ENCODE data around the gene NPAS1. TPM values are rescaled to one million over a fixed set of nuclear protein-coding genes. Genes with fewer than 3 reads are reported as not detected.

Gene NPAS1
- total and polyA plus RNA-seq, 4 donors, result 0.31 to 1.2 (median 0.70) TPM

DNA sequence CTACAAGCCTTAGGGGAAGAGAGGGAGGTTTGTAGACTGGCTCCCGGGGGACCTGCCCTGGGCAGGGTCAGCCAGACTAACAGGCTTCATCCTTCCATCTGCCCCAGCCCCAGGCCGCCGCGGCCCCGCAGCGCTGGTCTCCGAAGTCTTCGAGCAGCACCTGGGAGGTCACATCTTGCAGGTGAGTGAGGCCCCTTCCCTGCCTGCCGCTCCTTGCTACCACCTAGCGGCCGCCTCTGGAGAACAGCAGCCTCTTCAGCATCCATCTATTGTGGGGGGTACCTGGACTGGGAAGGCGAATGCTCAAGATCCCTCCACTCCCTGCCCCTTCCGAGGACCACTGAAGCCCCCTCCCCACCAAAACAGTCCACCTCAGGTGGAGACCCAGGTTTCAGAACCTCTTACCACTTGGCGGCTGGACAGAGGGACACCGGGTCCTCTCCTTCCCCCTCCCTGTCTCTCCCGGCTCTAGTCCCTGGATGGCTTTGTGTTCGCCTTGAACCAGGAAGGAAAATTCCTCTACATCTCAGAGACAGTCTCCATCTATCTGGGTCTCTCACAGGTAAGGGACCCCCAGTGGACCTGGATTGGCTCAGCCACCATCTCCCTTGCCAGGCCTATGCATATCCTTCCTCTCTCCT lies 12.7 kb downstream of the NPAS1 start:
- no peak for ATAC-seq (ENCODE audit: insufficient read depth, low FRiP score)
- Histone ChIP-seq H3K4me1 (ENCODE audit: control insufficient read depth in 5 of 5, insufficient read depth in 5 of 5, low read length in 5 of 5) (peaks cover 0 to 5% (median 2%) of the 10 kb centered on the region in 5 donors), H3K27me3 (ENCODE audit: control insufficient read depth in 3 of 3, insufficient read depth in 3 of 3, low read length in 2 of 3) (peaks cover 0 to 27% (median 6%) of the 10 kb centered on the region in 3 donors), H3K36me3 (ENCODE audit: control insufficient read depth in 4 of 4, insufficient read depth in 4 of 4, low read length in 4 of 4) (no peaks in the 10 kb centered on the region), H3K9me3 (ENCODE audit: control insufficient read depth in 4 of 4, insufficient read depth in 3 of 4, low read length in 3 of 4) (peaks cover 0 to 4% (median 0%) of the 10 kb centered on the region in 4 donors), H3K4me3 (no peak overlapping the region), H3K9ac (ENCODE audit: insufficient read depth in 1 of 2, low read length in 2 of 2) (no peak overlapping the region), H3K27ac (ENCODE audit: low read depth in 1 of 2, low read length in 1 of 2) (no peak overlapping the region)
- peak; percentile 41 for TF ChIP-seq CTCF (IDR thresholded peaks at IDR 0.05; ENCODE audit: control extremely low read depth, extremely low read depth)
- peak in 2 of 3 donors; percentile 39 to 51 for DNase-seq
- WGBS, 2 donors, result 17 to 19% methylated on average over 17 of the region's 17 CpGs

DNA sequence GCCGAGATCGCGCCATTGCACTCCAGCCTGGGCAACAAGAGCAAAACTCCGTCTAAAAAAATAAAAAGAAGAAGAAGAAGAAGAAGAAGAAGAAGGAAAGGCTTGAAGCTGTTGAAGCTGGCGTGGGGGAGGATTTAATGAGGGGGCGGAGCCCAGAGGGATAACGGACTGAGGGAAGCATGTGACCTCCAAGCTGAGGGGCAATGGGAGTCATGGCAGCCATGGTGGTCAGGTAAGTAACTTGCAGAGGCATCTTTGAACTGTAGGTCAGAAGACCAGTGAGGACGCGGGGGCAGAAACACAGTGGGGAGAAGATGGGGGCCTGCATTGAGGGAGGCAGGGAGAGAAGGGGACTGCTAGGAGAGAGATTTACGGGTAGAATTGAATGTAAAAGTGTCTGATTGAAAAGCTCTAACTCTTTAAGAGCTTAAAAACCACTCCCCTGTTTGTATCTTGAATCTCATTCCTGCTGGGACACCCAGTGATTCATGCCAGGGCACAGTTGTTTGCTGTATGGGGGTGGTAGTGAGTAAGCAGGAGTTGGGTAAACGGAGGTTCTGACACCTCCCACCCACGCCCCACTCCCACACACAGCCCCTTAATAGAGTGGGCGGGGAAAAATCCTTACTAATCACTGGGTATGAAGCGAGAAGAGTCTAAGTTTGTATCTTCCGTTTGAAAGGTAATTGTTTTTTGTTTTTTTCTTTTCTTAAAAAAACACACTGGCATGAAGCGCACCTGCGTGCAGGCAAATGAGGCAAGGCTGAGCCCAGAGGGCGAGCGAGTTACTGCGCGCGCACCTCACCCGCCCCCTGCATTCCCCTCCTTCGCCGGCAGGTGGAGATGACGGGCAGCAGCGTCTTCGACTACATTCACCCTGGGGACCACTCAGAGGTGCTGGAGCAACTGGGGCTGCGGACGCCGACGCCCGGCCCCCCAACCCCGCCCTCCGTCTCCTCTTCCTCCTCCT lies 15.8 kb downstream of the NPAS1 start:
- ATAC-seq (ENCODE audit: insufficient read depth, low FRiP score) (peak; percentile 96), DNase-seq (peak; percentile 85 to 90 (median 86))
- H3K9ac ChIP-seq (ENCODE audit: insufficient read depth in 1 of 2, low read length in 2 of 2), result peak overlapping the region; percentile 55 to 74
- H3K9me3 ChIP-seq (ENCODE audit: control insufficient read depth in 4 of 4, insufficient read depth in 3 of 4, low read length in 3 of 4), result no peaks in the 10 kb centered on the region
- 10 to 11% methylated on average over 35 of the region's 35 CpGs for WGBS, 2 donors
- TF ChIP-seq CTCF (IDR thresholded peaks at IDR 0.05; ENCODE audit: control extremely low read depth, extremely low read depth), result peak; percentile 88
- peaks cover 0 to 6% (median 0%) of the 10 kb centered on the region in 3 donors for H3K27me3 ChIP-seq (ENCODE audit: control insufficient read depth in 3 of 3, insufficient read depth in 3 of 3, low read length in 2 of 3)
- H3K36me3 ChIP-seq (ENCODE audit: control insufficient read depth in 4 of 4, insufficient read depth in 4 of 4, low read length in 4 of 4), result no peaks in the 10 kb centered on the region
- peak overlapping the region; percentile 25 for H3K4me3 ChIP-seq
- H3K4me1 ChIP-seq (ENCODE audit: control insufficient read depth in 5 of 5, insufficient read depth in 5 of 5, low read length in 5 of 5), result peaks cover 0 to 5% (median 3%) of the 10 kb centered on the region in 5 donors
- H3K27ac ChIP-seq (ENCODE audit: low read depth in 1 of 2, low read length in 1 of 2), result peak overlapping the region in 1 of 2 donors; percentile 58

DNA sequence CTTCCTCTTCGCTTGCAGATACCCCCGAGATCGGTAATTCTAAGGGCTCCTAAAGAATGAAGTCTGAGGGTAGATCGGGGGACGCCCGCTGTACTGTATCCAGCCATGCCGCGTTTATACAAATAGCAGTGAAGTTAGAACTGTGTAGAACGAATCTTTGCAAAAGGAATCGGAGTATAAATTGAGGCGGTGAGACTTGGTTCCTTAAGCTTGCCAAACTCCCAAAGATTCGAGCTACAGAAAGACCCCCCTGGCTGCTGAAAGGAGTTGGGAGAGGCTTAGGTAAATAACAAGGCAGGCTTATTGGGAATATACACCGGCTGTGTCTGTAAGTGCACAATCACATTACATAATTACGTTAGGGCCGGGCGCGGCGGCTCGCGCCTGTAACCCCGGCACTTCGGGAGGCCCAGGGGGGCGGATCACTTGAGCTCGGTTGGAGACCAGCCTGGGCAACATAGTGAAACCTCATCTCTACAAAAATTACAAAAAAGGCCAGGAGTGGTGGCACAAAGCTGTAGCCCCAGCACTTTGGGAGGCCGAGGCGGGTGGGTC lies 16.5 kb downstream of the NPAS1 start:
- 11 to 13% methylated on average over 26 of the region's 26 CpGs for WGBS, 2 donors
- Histone ChIP-seq H3K4me1 (ENCODE audit: control insufficient read depth in 5 of 5, insufficient read depth in 5 of 5, low read length in 5 of 5) (peaks cover 0 to 5% (median 3%) of the 10 kb centered on the region in 5 donors), H3K27ac (ENCODE audit: low read depth in 1 of 2, low read length in 1 of 2) (peak overlapping the region in 1 of 2 donors; percentile 44), H3K36me3 (ENCODE audit: control insufficient read depth in 4 of 4, insufficient read depth in 4 of 4, low read length in 4 of 4) (no peaks in the 10 kb centered on the region), H3K9ac (ENCODE audit: insufficient read depth in 1 of 2, low read length in 2 of 2) (peak overlapping the region in 1 of 2 donors; percentile 74), H3K27me3 (ENCODE audit: control insufficient read depth in 3 of 3, insufficient read depth in 3 of 3, low read length in 2 of 3) (peaks cover 0 to 6% (median 0%) of the 10 kb centered on the region in 3 donors), H3K4me3 (peak overlapping the region; percentile 25), H3K9me3 (ENCODE audit: control insufficient read depth in 4 of 4, insufficient read depth in 3 of 4, low read length in 3 of 4) (no peaks in the 10 kb centered on the region)
- ATAC-seq (ENCODE audit: insufficient read depth, low FRiP score) (no peak), DNase-seq (peak in 2 of 3 donors; percentile 63)
- no peak for TF ChIP-seq CTCF (IDR thresholded peaks at IDR 0.05; ENCODE audit: control extremely low read depth, extremely low read depth)

Measured in lung (tissue), 12 donors.